Vagina (tissue), 2 donors: ENCODE results near the gene PHLDA3. TPM values are rescaled to one million over a fixed set of nuclear protein-coding genes. Genes with fewer than 3 reads are reported as not detected.
A peak's percentile ranks its signal among the peaks of the same experiment; 100 is the strongest.

Source experiments
- DNase-seq, 2 donors: peaks; one replicate each; pipeline ENCODE4 v3.0.0-alpha.2; 2017; ENCODE audit errors: extremely low spot score in 2 of 2
- H3K27ac ChIP-seq: fragments of 200-600 bp; sonication (generic); one replicate; pipeline ENCODE4 v1.5.1; 2019
- H3K27me3 ChIP-seq: fragments of 200-600 bp; sonication (generic); one replicate; pipeline ENCODE4 v1.5.1; 2019
- H3K36me3 ChIP-seq, 2 donors: fragments of 200-600 bp; sonication (generic); one replicate each; pipeline ENCODE4 v1.5.1; 2017 to 2019
- H3K4me1 ChIP-seq: fragments of 200-600 bp; sonication (generic); one replicate; pipeline ENCODE4 v1.5.1; 2019
- H3K4me3 ChIP-seq, 2 donors: fragments of 200-600 bp; sonication (generic); 1 replicate in 1 of 2; 2 replicates in 1 of 2; pipeline ENCODE4 v1.5.1; 2016 to 2019
- H3K9me3 ChIP-seq: fragments of 200-600 bp; sonication (generic); one replicate; pipeline ENCODE4 v1.5.1; 2019
- CTCF ChIP-seq, 3 experiments: fragments of 450-650 bp in 2 of 3; fragments of 200-600 bp in 1 of 3; sonication (generic) in 1 of 3; IDR thresholded peaks; one replicate each; pipeline ENCODE4 v1.5.1; 2017 to 2019; ENCODE audit warnings: antibody characterized with exemption in 3 of 3, mild to moderate bottlenecking in 2 of 3, moderate library complexity in 2 of 3
- POLR2A ChIP-seq, 2 donors: fragments of 450-650 bp; IDR thresholded peaks; one replicate each; pipeline ENCODE4 v1.6.1; 2017; ENCODE audit warnings: antibody characterized with exemption in 2 of 2, mild to moderate bottlenecking in 2 of 2, moderate library complexity in 2 of 2
- POLR2AphosphoS5 ChIP-seq, 2 donors: sonication (generic); formaldehyde crosslinking; IDR thresholded peaks; one replicate each; pipeline ENCODE4 v1.9.0; 2017; ENCODE audit warnings: antibody characterized with exemption in 2 of 2, mild to moderate bottlenecking in 2 of 2, low read depth in 1 of 2; ENCODE audit not compliant: insufficient read depth in 1 of 2
- intact Hi-C: fragments of 100-400 bp; cut with DNase I; formaldehyde crosslinking; loops from one replicate; pipeline ENCODE4 v1.15.1; 2023
- total RNA-seq: library from RNA; depleted of rRNA; stranded (reverse); fragments of >200 nt; gene quantifications from one replicate; pipeline ENCODE4 v1.2.3, GENCODE V29; 2016

The PHLDA3 gene
- total RNA-seq, 1 donor from 2014 or later: 80.5 TPM

GRCh38 chr1:201487742-201488141, 18.8 kb upstream of the PHLDA3 start:
- no peaks in the 10 kb centered on the region for H3K27me3 ChIP-seq
- H3K4me3 ChIP-seq: no peak overlapping the region
- DNase-seq: no peak
- peaks cover 0 to 37% of the 10 kb centered on the region in 2 donors for H3K36me3 ChIP-seq
- peak overlapping the region; percentile 74 for H3K27ac ChIP-seq
- H3K4me1 ChIP-seq: peaks cover 51% of the 10 kb centered on the region
- intact Hi-C loops: no loop called here
- no peaks in the 10 kb centered on the region for H3K9me3 ChIP-seq
- TF ChIP-seq POLR2AphosphoS5 (IDR thresholded peaks at IDR 0.05; ENCODE audit: insufficient read depth in 1 of 2, low read depth in 1 of 2) (no peak), CTCF (IDR thresholded peaks at IDR 0.05) (no peak), POLR2A (IDR thresholded peaks at IDR 0.05) (no peak)

- H3K27ac ChIP-seq: peak overlapping the region; percentile 42
These were observed 17.2 kb upstream of the PHLDA3 start for GRCh38 chr1:201486187-201486586.

GRCh38 chr1:201485184-201485774, 16.3 kb upstream of the PHLDA3 start:
- H3K4me3 ChIP-seq: no peak overlapping the region
- peaks cover 0 to 34% of the 10 kb centered on the region in 2 donors for H3K36me3 ChIP-seq
- peaks cover 48% of the 10 kb centered on the region for H3K4me1 ChIP-seq
- intact Hi-C loops: no loop called here
- peak overlapping the region; percentile 42 for H3K27ac ChIP-seq
- no peaks in the 10 kb centered on the region for H3K27me3 ChIP-seq
- no peak for DNase-seq
- H3K9me3 ChIP-seq: no peaks in the 10 kb centered on the region
- no peak for TF ChIP-seq POLR2AphosphoS5 (IDR thresholded peaks at IDR 0.05; ENCODE audit: insufficient read depth in 1 of 2, low read depth in 1 of 2)
- TF ChIP-seq CTCF (IDR thresholded peaks at IDR 0.05): no peak
- no peak for TF ChIP-seq POLR2A (IDR thresholded peaks at IDR 0.05)

More at GRCh38 chr1:201486187-201486586, 17.2 kb upstream of the PHLDA3 start:
- TF ChIP-seq POLR2AphosphoS5 (IDR thresholded peaks at IDR 0.05; ENCODE audit: insufficient read depth in 1 of 2, low read depth in 1 of 2) (no peak), CTCF (IDR thresholded peaks at IDR 0.05) (no peak)
- intact Hi-C loops: no loop called here
- DNase-seq: no peak
- Histone ChIP-seq H3K36me3 (peaks cover 0 to 34% of the 10 kb centered on the region in 2 donors), H3K27me3 (no peaks in the 10 kb centered on the region), H3K4me3 (no peak overlapping the region), H3K9me3 (no peaks in the 10 kb centered on the region), H3K4me1 (peaks cover 51% of the 10 kb centered on the region)

GRCh38 chr1:201483373-201483949, 14.5 kb upstream of the PHLDA3 start:
- intact Hi-C loops: loop anchor here (2.0 to 5.0 kb wide), 2 partner anchors 29 to 36 kb away; no protein-coding TSS in a partner anchor
- H3K4me1 ChIP-seq: peaks cover 35% of the 10 kb centered on the region

More at GRCh38 chr1:201483373-201483949, 14.5 kb upstream of the PHLDA3 start:
- Histone ChIP-seq H3K9me3 (no peaks in the 10 kb centered on the region), H3K4me3 (no peak overlapping the region), H3K27ac (peak overlapping the region; percentile 83), H3K27me3 (no peaks in the 10 kb centered on the region), H3K36me3 (peaks cover 0 to 30% of the 10 kb centered on the region in 2 donors)
- TF ChIP-seq CTCF (IDR thresholded peaks at IDR 0.05) (no peak), POLR2AphosphoS5 (IDR thresholded peaks at IDR 0.05; ENCODE audit: insufficient read depth in 1 of 2, low read depth in 1 of 2) (peak in 1 of 2 donors; percentile 53)
- no peak for DNase-seq
